ENCODE data around the gene HOMER2.
"Not testable (repeated sequence)": the region's sequence is repeated elsewhere in the genome, so short reads cannot be mapped to it uniquely, and the experiment has no call there.

HOMER2 gene

DNA sequence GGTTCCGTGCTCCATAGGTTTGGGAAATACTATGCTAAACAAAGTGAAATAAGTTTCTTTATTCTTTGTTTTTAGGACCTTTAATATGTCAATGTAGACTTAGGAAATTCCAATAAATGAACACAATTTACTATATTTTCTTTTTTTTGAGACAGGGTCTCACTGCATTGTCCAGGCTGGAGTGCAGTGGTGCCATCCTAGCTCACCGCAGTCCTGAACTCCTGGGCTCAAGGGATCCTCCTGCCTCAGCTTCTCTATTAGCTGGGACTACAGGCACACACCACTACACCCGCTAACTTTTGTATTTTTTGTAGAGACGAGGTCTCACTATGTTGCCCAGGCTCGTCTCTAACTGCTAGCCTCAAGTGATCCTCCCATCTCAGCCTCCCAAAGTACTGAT, 12.4 kb upstream of the HOMER2 start:
- DNase-seq (ENCODE audit: low read depth), result no peak

DNA sequence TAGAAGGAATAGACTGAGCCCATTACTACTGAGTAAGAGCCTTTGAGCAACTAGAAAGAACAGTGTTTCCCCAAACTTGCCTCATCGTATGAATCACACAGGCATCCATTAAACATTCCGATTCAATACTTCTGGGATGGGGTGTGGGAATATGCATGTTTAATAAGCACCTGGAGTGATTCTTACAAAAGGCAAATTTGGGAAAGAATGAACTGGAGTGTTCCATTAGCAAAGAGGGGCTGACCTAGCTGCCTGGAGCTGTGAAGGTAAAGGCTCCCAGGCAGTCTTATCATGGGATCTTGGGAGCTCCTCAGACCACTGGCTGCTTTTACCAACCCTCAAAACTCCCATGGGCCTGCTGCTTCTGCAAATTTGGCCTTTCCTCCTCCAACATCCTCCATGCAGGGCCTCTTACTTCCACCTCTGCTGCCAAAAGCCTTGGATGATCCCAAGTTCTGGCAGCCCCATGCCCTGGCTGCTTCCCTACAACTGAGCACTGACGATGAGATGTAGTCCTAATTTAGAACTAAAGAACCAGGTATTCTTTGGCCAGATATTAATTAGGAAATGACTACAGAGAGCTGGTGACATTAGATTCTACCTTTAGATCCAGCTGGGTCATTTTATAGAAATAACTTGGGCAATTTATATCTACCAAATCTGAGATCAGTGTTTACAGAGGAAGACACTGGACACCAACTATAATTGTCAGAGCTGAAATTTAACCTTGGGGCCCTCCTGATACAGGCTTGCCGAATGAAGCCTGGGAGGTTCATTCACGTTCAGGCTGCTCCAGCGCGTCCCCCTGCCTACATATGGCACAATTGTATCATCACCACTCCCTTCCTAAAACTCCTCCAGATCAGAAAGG, 11.2 kb upstream of the HOMER2 start:
- no peak for DNase-seq (ENCODE audit: low read depth)

DNA sequence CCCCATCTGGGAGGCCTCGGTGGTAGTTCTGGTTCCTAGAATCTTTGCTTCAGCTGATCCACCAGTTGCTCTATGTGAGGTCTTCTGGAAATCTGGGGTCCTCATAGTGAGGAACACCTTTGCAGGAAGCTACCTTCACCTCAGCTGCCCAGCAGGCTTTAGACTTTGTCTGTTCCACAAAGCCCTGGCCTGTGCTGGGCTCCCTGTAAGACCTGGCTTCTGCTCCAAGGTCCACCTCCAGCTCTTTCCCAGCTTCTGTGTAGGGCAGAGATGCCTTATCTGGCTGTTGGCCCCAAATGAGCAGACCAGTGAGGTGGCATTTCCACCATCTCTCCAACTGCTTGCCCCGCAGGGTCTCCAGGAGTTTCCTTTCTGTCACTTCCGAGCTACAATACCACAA, 8.2 kb upstream of the HOMER2 start:
- no peak for DNase-seq (ENCODE audit: low read depth)

DNA sequence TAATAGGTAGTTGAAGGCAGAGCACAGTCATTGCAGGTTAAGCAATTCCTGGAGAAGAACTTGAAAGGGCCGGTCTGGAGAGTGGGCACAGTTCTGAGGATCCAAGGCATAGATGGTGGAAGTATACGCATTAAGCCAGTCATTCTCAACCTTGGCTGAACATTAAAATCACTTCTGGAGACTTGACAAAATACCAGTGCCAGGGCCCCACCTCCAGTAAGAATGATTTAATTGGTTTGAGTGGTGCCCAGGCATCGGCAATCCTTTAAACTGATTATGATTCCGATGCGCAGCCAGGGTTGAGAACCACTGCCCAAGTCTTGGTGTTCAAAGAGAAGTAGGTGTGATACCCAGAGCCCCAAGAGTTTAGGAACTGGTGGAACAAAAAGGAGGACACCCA, 6.9 kb upstream of the HOMER2 start:
- DNase-seq (ENCODE audit: low read depth), result no peak

- no peak for DNase-seq (ENCODE audit: low read depth)
Observed at GRCh38 chr15:82958638-82959037, 6.1 kb upstream of the HOMER2 start.

DNA sequence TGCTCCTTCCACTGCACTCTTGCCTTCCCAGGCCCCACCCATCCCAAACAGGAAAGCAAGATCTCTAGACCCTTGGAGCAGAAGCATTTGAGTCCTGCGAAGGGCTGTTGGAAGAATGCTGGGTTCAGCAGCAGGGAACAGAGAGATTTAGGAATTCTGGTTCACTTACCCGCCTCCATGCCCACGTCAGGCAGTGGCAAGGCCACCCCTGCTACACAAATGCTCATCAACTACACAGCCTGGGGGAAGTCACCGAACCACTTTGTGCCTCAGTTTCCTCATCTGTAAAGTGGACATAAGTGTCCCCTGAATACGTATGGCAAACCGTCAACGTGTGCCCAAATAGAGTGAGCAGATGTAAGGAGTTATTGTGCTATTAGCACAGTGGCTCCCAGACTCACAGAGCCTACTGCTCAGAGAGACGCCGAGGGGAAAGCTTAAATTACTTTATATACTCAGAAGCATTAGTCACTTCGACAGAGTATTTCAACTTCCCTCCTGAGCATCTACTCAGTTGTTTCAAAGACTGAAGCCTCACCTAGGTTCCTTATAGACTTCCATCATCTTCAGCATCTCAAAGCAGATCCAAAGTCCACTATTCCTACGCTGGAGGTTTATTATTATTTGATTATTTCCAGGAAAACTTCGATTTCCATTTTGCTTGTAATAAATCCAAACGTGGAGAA, 905 bp downstream of the HOMER2 start:
- no peak for DNase-seq (ENCODE audit: low read depth)

DNA sequence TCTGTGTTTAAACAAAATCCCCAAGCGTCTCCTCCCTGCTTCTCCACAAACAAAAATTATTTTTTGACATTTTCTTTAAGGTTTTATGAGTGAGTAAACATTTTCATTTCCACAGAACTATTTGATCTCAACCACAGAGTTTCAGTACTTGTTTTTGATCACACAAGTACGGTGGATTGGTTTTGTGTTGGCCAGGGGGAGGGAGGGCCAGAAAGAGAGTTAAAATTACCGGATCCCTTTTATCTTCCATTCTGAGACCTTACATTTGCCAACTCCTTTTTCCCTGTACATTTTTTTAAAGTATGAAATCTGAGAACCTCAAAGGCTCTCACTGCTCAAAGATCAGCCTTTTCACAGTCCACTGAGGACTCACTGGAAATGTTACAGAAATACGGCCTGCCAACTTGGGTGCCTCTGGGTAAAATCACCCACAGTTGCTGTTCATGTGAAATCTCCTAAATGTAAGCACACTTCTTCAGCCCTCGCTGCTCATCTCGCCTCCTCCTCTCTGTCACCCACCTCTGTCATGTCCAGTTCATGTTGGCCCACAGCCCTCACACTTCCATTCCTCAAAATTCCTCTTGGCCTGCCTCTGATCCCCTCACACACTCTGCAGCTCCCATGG, 1.7 kb downstream of the HOMER2 start:
- no peak for DNase-seq (ENCODE audit: low read depth)

DNA sequence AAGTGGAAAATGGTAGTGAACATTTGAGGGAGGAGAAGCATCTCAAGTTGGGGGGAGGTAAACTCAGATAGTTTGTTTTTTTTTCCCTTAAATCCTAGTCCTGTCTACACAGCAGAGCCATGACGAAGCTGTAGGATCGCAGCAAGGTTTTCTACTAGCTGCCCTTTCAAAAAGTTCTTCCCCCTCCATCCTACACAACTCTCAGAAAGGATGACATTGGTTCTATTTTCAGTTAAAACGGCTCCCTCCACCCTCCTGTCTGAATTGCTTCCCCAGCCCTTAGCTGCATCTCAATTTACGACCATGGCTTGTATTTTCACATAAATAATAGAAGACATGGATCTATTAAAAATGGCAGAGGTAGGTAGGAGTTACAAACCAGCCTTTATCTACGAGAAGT, 2.2 kb downstream of the HOMER2 start:
- no peak for DNase-seq (ENCODE audit: low read depth)

- DNase-seq (ENCODE audit: low read depth), result no peak
Observed at GRCh38 chr15:82946155-82946701, 6.3 kb downstream of the HOMER2 start.

DNA sequence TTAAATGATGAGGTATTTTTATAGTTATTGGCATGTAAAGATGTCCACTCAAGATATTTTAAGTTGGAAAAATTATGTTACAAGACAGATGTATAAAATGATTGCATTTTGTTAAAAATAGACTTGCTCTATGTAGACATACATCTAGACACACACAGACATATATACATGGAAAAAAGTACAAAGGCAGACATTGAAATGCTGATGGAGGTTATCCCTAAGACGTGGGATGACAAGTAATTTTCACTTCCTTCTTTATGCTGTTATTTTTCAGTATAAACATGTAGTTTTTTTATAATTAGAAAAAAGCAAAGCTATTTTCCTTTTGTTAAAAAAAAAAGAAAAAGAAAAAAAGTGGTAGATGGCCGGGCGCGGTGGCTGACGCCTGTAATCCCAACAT, 7.2 kb downstream of the HOMER2 start:
- no peak for DNase-seq (ENCODE audit: low read depth)

- no peak for DNase-seq (ENCODE audit: low read depth)
Observed at GRCh38 chr15:82944821-82945220, 7.7 kb downstream of the HOMER2 start.

DNA sequence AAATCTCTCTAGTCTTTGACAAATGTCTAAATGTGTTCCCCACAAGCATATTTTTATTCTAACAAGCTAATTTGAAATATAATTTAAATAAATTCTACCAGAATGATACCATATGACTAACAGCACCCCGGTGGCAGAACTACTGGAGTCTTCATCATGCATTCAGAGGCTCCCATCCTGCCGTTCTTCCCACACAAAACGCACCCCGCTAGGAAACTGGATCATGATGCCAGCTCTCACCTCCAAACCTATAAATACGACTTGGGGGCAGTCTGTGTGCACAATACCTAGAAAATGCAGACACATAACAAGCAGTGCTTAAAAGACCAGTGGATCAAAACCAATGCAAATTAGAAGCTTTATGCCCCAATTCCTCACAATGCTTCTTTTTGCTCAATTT, 8.5 kb downstream of the HOMER2 start:
- no peak for DNase-seq (ENCODE audit: low read depth)

- no peak for DNase-seq (ENCODE audit: low read depth)
Observed at GRCh38 chr15:82943176-82943575, 9.3 kb downstream of the HOMER2 start.

DNA sequence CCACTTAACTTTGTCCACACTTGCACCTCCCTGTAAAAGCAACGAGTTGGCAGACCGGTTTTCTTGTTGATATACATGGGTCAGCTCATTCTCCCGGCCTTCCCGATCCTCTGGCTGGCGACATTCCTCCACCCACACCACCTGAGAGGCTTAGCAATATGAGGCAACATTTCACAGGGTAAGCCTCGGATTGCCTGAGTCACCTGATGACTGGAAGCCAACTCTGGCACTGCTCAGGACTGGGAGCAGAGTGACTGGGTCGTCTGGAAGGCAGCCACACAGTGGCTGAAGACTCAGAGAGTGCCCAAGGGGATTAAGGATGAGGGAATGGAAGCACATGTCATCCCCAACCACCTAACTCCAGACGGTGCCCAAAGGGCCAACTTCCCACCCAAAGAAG, 9.8 kb downstream of the HOMER2 start:
- no peak for DNase-seq (ENCODE audit: low read depth)

GRCh38 chr15:82939678-82940077, 12.8 kb downstream of the HOMER2 start:
- not testable (repeated sequence) for DNase-seq (ENCODE audit: low read depth)

DNA sequence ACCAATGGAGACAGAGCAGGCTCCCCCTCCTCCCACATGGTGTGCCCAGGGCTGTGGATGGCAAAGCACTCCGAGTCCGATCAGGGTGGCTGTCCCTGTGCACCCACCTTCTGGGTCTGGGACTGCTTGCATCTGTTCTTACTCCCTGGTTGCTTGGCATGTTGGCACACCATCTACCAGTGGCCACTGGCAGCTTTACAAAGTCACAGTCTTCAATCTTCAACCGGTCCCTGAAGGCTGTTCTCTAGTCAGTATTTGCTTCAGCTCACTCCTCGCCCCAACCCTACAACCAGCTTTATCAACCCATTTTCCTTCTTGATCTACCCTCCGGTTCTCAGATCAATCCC, 14.8 kb downstream of the HOMER2 start:
- no peak for DNase-seq (ENCODE audit: low read depth)

DNA sequence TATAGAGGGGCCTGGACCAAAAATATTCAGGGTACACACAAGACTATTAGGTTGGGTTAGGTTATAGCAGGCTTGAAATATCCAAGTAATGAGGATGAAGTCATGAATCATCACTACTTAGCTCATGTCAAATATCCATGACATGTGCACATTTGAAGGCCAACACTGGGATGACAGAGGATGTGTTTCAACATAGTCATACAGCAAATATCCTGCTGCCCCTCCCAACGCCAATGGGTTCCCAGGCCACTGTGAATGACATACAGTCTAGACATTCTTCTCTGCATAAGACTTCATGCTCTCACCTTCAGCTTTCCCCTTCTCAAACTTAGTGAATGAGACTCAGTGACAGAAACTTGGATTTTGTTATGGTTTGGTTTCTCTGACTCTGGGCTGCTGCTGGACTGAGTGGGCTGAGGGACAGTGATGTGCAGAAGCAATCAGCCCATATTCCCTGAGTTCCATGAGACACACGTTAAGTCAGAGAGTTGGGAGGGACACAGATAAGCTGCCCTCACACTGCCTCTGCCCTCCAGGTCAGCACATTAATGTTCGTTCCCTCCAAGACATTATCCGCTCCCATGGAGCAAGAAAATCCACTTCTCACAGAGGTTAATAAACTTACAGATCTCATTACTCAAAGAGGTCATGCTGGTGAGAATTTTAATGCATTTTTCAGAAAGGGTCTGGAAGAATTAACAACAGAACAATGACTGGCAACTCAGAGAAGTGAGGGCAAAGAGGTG, 15.4 kb downstream of the HOMER2 start:
- no peak for DNase-seq (ENCODE audit: low read depth)

DNA sequence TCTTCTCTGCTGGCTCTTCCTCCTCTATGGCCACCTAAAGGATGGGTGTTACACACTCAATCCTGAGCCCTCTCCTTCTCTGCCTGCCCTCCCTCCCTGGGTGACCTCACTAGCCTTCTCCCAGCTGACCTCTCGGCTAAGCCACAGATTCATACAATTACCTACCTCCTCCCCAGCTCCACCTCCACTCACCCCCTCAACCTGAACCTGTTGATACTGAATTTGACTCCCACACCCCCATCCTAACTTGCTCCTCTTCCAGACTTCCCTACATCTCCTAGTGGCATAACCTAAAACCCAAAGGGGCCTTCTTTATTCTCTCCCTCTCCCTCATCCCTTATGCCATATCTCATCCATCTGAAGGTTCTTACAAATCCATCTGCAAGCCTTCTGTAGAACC, 17.1 kb downstream of the HOMER2 start:
- no peak for DNase-seq (ENCODE audit: low read depth)

DNA sequence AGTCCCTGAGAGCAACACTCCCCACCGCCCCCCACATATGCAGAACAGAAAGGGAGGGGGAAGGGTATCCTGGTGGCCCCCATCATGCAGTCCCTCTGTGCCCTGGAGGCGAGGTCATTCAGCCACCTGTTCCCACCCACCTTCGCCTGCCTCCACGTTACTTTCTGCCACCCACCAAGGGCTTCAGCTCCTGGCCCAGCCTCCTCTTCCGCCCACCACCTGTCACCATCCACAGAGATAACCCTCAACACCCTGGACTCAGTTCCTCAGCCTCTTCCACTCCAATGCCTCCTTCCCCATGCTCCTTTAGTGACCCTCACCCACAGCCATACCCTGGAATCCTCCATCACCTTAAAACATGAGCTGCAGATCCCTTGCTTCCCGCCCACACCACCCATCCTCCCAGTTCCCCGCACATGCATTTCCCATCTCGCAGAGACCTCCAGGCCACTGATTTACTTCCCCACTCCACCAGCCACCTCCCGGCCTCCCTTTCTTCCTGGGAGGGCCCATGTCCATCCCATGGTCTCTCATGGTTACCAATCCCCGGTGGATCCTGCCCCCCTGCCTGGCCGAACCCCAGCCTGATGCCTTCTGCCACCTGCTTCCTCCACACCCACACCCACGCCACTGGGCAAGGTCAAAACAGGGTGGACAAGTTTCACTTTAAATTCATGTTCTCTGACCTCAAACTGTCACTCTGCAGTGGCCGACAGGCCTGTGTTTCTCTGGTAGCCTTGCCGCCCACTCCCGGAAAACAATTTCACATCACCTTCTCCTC, 18.2 kb downstream of the HOMER2 start:
- DNase-seq (ENCODE audit: low read depth), result no peak

DNA sequence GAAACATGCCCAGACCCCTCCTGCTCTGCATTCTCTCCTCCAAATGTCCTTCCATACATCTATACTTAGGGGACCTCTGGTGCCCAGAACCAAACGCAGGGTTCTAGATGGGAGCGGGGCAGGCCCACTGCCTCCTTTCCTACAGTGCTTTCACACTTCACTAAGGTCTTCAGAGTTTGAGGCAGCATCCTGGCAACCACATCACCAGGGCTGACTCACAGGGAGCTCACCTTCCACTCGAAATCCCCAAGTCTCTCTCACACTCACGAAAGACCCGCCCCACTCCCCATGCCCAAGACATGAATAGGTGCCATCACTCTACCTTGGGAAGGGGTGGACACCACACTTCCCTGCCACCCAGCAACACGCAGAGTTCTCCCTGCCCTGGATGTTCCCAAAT, 18.9 kb downstream of the HOMER2 start:
- DNase-seq (ENCODE audit: low read depth), result no peak

DNA sequence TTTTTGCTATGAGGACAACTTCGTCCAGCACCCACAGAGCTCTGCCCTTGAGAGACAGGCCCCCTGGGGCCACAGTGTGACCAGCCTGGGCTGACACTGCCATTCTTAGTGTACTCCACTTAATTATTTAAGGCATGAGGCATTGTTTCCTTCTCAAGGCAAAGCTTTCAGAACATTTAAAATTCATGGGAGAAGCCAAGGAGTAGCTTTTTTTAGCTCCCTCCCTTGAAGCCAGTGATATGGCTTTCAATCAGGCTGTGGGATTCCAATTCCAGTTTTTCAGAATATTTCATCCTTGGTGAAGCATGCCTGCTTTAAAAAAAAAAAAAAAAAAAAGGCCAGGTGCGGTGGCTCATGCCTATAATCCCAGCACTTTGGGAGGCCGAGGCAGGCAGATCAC, 21.3 kb downstream of the HOMER2 start:
- no peak for DNase-seq (ENCODE audit: low read depth)

DNA sequence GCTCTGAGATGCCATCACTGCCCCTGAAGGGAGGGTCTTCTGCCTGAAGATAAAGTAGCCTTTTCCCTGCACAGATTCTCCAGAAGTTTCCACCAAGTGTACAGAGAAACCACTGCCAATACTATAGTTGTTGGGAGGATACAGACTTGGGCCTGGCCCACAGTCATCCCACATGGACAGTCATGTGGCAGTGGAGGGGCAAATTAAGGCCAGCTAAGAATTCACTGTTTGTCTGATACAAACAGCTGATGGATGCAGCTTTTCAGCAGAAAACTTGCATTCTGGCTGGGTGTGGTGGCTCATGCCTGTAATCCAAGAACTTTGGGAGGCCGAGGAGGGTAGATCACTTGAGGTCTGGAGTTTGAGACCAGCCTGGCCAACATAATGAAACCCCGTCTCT, 22.1 kb downstream of the HOMER2 start:
- no peak for DNase-seq (ENCODE audit: low read depth)

All from stimulated activated CD8-positive, alpha-beta memory T cell treated with anti-CD3 and anti-CD28 coated beads, Interleukin-12 subunit alpha, Interleukin-12 subunit beta, amount 100 ng/mL, for 1 hour (primary cell).